BJ (cell line): ENCODE data around the gene TACR2. TPM values are rescaled to one million over a fixed set of nuclear protein-coding genes. Genes with fewer than 3 reads are reported as not detected.

Experiments
- CTCF ChIA-PET: fragments of 350-600 bp; formaldehyde crosslinking; extraction: SDS; loops from one replicate; lab custom pipeline; 2021; ENCODE audit warnings: antibody characterized with exemption, inconsistent platforms; lab: Yijun Ruan, JAX
- POLR2A ChIA-PET: fragments of 300-600 bp; sonication (Branson Sonifier 250); formaldehyde crosslinking; extraction: SDS; loops from one replicate; lab custom pipeline; 2021; ENCODE audit warnings: antibody characterized with exemption; lab: Charles Lee
- DNase-seq: peaks from one replicate; pipeline ENCODE4 v3.0.0-alpha.2; 2011; ENCODE audit warnings: low read depth
- H3K27me3 ChIP-seq: 2 replicates; pipeline ENCODE4 v1.6.0; 2011; ENCODE audit warnings: low read length; ENCODE audit not compliant: control insufficient read depth, insufficient read depth
- H3K36me3 ChIP-seq: 2 replicates; pipeline ENCODE4 v1.5.1; 2011; ENCODE audit warnings: low read length; ENCODE audit not compliant: control insufficient read depth, insufficient read depth
- H3K4me3 ChIP-seq: 2 replicates; pipeline ENCODE4 v1.5.1; 2011; ENCODE audit warnings: low read depth, mild to moderate bottlenecking, control low read depth, low read length
- CTCF ChIP-seq: IDR thresholded peaks from 2 replicates; pipeline ENCODE4 v1.5.1; 2011; ENCODE audit warnings: low read depth, mild to moderate bottlenecking, control low read depth, inconsistent platforms, low read length, moderate library complexity; ENCODE audit not compliant: insufficient read depth
- polyA plus RNA-seq: library from polyadenylated mRNA; depleted of rRNA; stranded (reverse); fragments of >200 nt; gene quantifications from 2 replicates; pipeline ENCODE4 v1.2.3, GENCODE V29; 2011

TACR2 gene
- polyA plus RNA-seq, 1 experiment, result 0.09 TPM

- H3K36me3 ChIP-seq, result peaks cover 26% of the 10 kb centered on the region
- no peaks in the 10 kb centered on the region for H3K27me3 ChIP-seq
- ChIA-PET CTCF (interaction anchor here (1.0 to 3.4 kb wide), 18 partner anchors 9 to 153 kb away, joined by 3 to 28 read pairs (median 6); no protein-coding TSS in a partner anchor), POLR2A (no interaction called here)
- DNase-seq, result peak; percentile 79
- H3K4me3 ChIP-seq, result no peak overlapping the region
- no peak for TF ChIP-seq CTCF
Observed at GRCh38 chr10:69382382-69383117, 34.2 kb downstream of the TACR2 start.

GRCh38 chr10:69379800-69380199 lies 36.9 kb downstream of the TACR2 start:
- POLR2A ChIA-PET, result no interaction called here

DNA sequence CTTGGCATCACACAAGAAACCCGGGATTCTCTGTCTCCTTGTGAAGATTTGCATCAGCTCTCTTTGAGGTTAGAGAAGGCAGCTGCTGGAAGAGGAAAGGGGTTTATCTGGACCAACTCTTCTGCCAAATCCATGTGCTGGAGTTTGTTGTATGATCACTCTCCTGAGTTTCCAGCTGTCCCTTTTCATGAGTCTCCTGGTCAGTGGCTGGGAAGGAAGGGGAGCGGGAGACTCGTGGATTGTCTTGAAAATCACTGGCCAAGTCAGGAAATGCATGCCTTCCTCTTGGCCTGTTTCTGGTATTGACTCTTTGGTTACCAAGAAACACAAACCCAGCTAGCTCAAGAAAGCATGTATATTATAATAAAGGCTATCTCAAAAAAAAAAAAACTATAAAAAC lies 38.8 kb downstream of the TACR2 start:
- no peak for DNase-seq
- ChIA-PET POLR2A (interaction anchor here (0.6 kb wide), 1 partner anchor 8 kb away, joined by 4 read pairs; no protein-coding TSS in a partner anchor), CTCF (no interaction called here)
- Histone ChIP-seq H3K27me3 (no peaks in the 10 kb centered on the region), H3K36me3 (peaks cover 22% of the 10 kb centered on the region), H3K4me3 (no peak overlapping the region)
- TF ChIP-seq CTCF, result no peak

More at GRCh38 chr10:69379800-69380199, 36.9 kb downstream of the TACR2 start:
- H3K36me3 ChIP-seq, result peaks cover 23% of the 10 kb centered on the region
- no peak for DNase-seq
- H3K27me3 ChIP-seq, result no peaks in the 10 kb centered on the region
- H3K4me3 ChIP-seq, result no peak overlapping the region
- CTCF ChIA-PET, result no interaction called here
- TF ChIP-seq CTCF, result no peak

- TF ChIP-seq CTCF, result no peak
- Histone ChIP-seq H3K36me3 (peaks cover 22% of the 10 kb centered on the region), H3K4me3 (no peak overlapping the region), H3K27me3 (no peaks in the 10 kb centered on the region)
- DNase-seq, result no peak
- ChIA-PET POLR2A (no interaction called here), CTCF (no interaction called here)
Observed at GRCh38 chr10:69377191-69377590, 39.5 kb downstream of the TACR2 start.

- H3K4me3 ChIP-seq, result no peak overlapping the region
- peaks cover 22% of the 10 kb centered on the region for H3K36me3 ChIP-seq
- ChIA-PET CTCF (interaction anchor here (1.5 kb wide), 1 partner anchor 13 kb away, joined by 6 read pairs; no protein-coding TSS in a partner anchor), POLR2A (no interaction called here)
- DNase-seq, result no peak
- H3K27me3 ChIP-seq, result no peaks in the 10 kb centered on the region
- no peak for TF ChIP-seq CTCF
Observed at GRCh38 chr10:69376662-69377061, 40.1 kb downstream of the TACR2 start.
